IPS-20b (cell line): ENCODE measurements around the gene ANAPC1.
A peak's percentile ranks its signal among the peaks of the same experiment; 100 is the strongest.

ENCODE experiments used
- H3K27ac ChIP-seq: one replicate; pipeline ENCODE4 v1.5.1; 2013; ENCODE audit warnings: low read length
- H3K27me3 ChIP-seq: 2 replicates; pipeline ENCODE4 v1.6.1; 2013; ENCODE audit warnings: mild to moderate bottlenecking, low read length, inconsistent platforms; ENCODE audit not compliant: insufficient read depth
- H3K36me3 ChIP-seq: 2 replicates; pipeline ENCODE4 v1.6.1; 2013; ENCODE audit warnings: low read depth, mild to moderate bottlenecking, inconsistent platforms, low read length, moderate library complexity; ENCODE audit not compliant: insufficient read depth
- H3K4me1 ChIP-seq: 2 replicates; pipeline ENCODE4 v1.6.1; 2013; ENCODE audit warnings: mild to moderate bottlenecking, control low read depth, inconsistent platforms, low read length, moderate library complexity; ENCODE audit not compliant: insufficient read depth
- H3K4me3 ChIP-seq: 2 replicates; pipeline ENCODE4 v1.5.1; 2013; ENCODE audit warnings: mild to moderate bottlenecking, low read length, inconsistent platforms
- H3K9ac ChIP-seq: 2 replicates; pipeline ENCODE4 v1.6.1; 2013; ENCODE audit warnings: low read depth, mild to moderate bottlenecking, inconsistent platforms, low read length, moderate library complexity
- H3K9me3 ChIP-seq: 2 replicates; pipeline ENCODE4 v1.6.1; 2013; ENCODE audit warnings: mild to moderate bottlenecking, low read depth, low read length, inconsistent platforms; ENCODE audit not compliant: insufficient read depth

The ANAPC1 gene

GRCh38 chr2:111883661-111884591, at the start of gene ANAPC1:
Gene ANAPC1 (minus strand): TSS chr2:111884193. CDS start chr2:111880825, 3,368 bp downstream.
- peak within 1 kb of the TSS; percentile 94 for H3K4me3 ChIP-seq
- H3K36me3 ChIP-seq: peaks cover 17% of the 10 kb centered on the region
- H3K27ac ChIP-seq: peak within 1 kb of the TSS; percentile 63
- H3K27me3 ChIP-seq: no peaks in the 10 kb centered on the region
- H3K4me1 ChIP-seq: no peaks in the 10 kb centered on the region
- H3K9me3 ChIP-seq: no peaks in the 10 kb centered on the region
- H3K9ac ChIP-seq: peak within 1 kb of the TSS; percentile 92

GRCh38 chr2:111932841-111933291, 48.9 kb upstream of the ANAPC1 start:
- Histone ChIP-seq H3K27ac (no peak overlapping the region), H3K9ac (no peak overlapping the region), H3K4me3 (no peak overlapping the region), H3K27me3 (no peaks in the 10 kb centered on the region), H3K9me3 (no peaks in the 10 kb centered on the region), H3K36me3 (peaks cover 13% of the 10 kb centered on the region), H3K4me1 (no peaks in the 10 kb centered on the region)

- H3K9me3 ChIP-seq: no peaks in the 10 kb centered on the region
- no peaks in the 10 kb centered on the region for H3K27me3 ChIP-seq
- H3K4me1 ChIP-seq: no peaks in the 10 kb centered on the region
- H3K27ac ChIP-seq: no peak overlapping the region
- no peak overlapping the region for H3K9ac ChIP-seq
- H3K4me3 ChIP-seq: no peak overlapping the region
- peaks cover 13% of the 10 kb centered on the region for H3K36me3 ChIP-seq
Measured at GRCh38 chr2:111930875-111931274, 46.9 kb upstream of the ANAPC1 start.

GRCh38 chr2:111930409-111930808, 46.4 kb upstream of the ANAPC1 start:
- Histone ChIP-seq H3K9me3 (no peaks in the 10 kb centered on the region), H3K36me3 (peaks cover 13% of the 10 kb centered on the region), H3K4me3 (no peak overlapping the region)

GRCh38 chr2:111927723-111928122, 43.7 kb upstream of the ANAPC1 start:
- no peaks in the 10 kb centered on the region for H3K4me1 ChIP-seq
- H3K4me3 ChIP-seq: no peak overlapping the region
- no peaks in the 10 kb centered on the region for H3K27me3 ChIP-seq
- H3K9ac ChIP-seq: no peak overlapping the region
- no peaks in the 10 kb centered on the region for H3K9me3 ChIP-seq
- no peak overlapping the region for H3K27ac ChIP-seq
- peaks cover 13% of the 10 kb centered on the region for H3K36me3 ChIP-seq

More at GRCh38 chr2:111930409-111930808, 46.4 kb upstream of the ANAPC1 start:
- Histone ChIP-seq H3K27me3 (no peaks in the 10 kb centered on the region), H3K9ac (no peak overlapping the region), H3K27ac (no peak overlapping the region), H3K4me1 (no peaks in the 10 kb centered on the region)

- Histone ChIP-seq H3K27me3 (no peaks in the 10 kb centered on the region), H3K27ac (no peak overlapping the region), H3K4me1 (no peaks in the 10 kb centered on the region), H3K4me3 (no peak overlapping the region), H3K9ac (no peak overlapping the region), H3K9me3 (no peaks in the 10 kb centered on the region), H3K36me3 (peaks cover 5% of the 10 kb centered on the region; the same call in 1 of the 2 replicates)
Measured at GRCh38 chr2:111924617-111925107, 40.7 kb upstream of the ANAPC1 start.

- Histone ChIP-seq H3K4me1 (no peaks in the 10 kb centered on the region), H3K9ac (no peak overlapping the region), H3K27me3 (no peaks in the 10 kb centered on the region), H3K36me3 (no peaks in the 10 kb centered on the region), H3K27ac (no peak overlapping the region), H3K4me3 (no peak overlapping the region), H3K9me3 (no peaks in the 10 kb centered on the region)
Measured at GRCh38 chr2:111923276-111923804, 39.3 kb upstream of the ANAPC1 start.

GRCh38 chr2:111919794-111920608, 36.0 kb upstream of the ANAPC1 start:
- no peak overlapping the region for H3K9ac ChIP-seq
- no peaks in the 10 kb centered on the region for H3K36me3 ChIP-seq
- no peaks in the 10 kb centered on the region for H3K27me3 ChIP-seq
- no peak overlapping the region for H3K4me3 ChIP-seq
- H3K4me1 ChIP-seq: no peaks in the 10 kb centered on the region
- H3K27ac ChIP-seq: no peak overlapping the region
- no peaks in the 10 kb centered on the region for H3K9me3 ChIP-seq

GRCh38 chr2:111919365-111919764, 35.4 kb upstream of the ANAPC1 start:
- Histone ChIP-seq H3K4me3 (no peak overlapping the region), H3K4me1 (no peaks in the 10 kb centered on the region), H3K9ac (no peak overlapping the region), H3K27me3 (no peaks in the 10 kb centered on the region), H3K36me3 (no peaks in the 10 kb centered on the region), H3K27ac (no peak overlapping the region), H3K9me3 (no peaks in the 10 kb centered on the region)

GRCh38 chr2:111918383-111918806, 34.4 kb upstream of the ANAPC1 start:
- no peaks in the 10 kb centered on the region for H3K36me3 ChIP-seq
- no peak overlapping the region for H3K9ac ChIP-seq
- no peaks in the 10 kb centered on the region for H3K4me1 ChIP-seq
- no peaks in the 10 kb centered on the region for H3K9me3 ChIP-seq
- H3K27ac ChIP-seq: no peak overlapping the region
- no peak overlapping the region for H3K4me3 ChIP-seq
- no peaks in the 10 kb centered on the region for H3K27me3 ChIP-seq

GRCh38 chr2:111917106-111917505, 33.1 kb upstream of the ANAPC1 start:
- Histone ChIP-seq H3K36me3 (no peaks in the 10 kb centered on the region), H3K4me3 (no peak overlapping the region), H3K9ac (no peak overlapping the region), H3K27me3 (no peaks in the 10 kb centered on the region), H3K27ac (no peak overlapping the region), H3K4me1 (no peaks in the 10 kb centered on the region), H3K9me3 (no peaks in the 10 kb centered on the region)
